HL-60/S4 treated with phorbol 12-myristate 13-acetate at 8.2 ng/mL for 4 days and 3 days (cell line): Measurements from ENCODE around the gene NEK4.

ENCODE experiments used
- in situ Hi-C: fragments of 300-500 bp; cut with MboI; formaldehyde crosslinking; loops from 2 replicates; pipeline ENCODE4 v1.15.0; 2022; ENCODE audit warnings: low sequenced_read_pairs

The NEK4 gene

GRCh38 chr3:52743152-52743551 is 27.6 kb downstream of the NEK4 start:
- in situ Hi-C loops: loop anchor here (25.0 kb wide), 2 partner anchors 194 to 344 kb away; no protein-coding TSS in a partner anchor

- in situ Hi-C loops: loop anchor here (25.0 kb wide), 2 partner anchors 195 to 345 kb away; no protein-coding TSS in a partner anchor
These were observed 28.2 kb downstream of the NEK4 start for GRCh38 chr3:52742418-52743041.

- in situ Hi-C loops: loop anchor here (25.0 kb wide), 2 partner anchors 198 to 348 kb away; no protein-coding TSS in a partner anchor
These were observed 31.0 kb downstream of the NEK4 start for GRCh38 chr3:52739730-52740129.

GRCh38 chr3:52733256-52733891 is 37.4 kb downstream of the NEK4 start:
- in situ Hi-C loops: loop anchor here (25.0 kb wide), 2 partner anchors 204 to 354 kb away; no protein-coding TSS in a partner anchor

- in situ Hi-C loops: loop anchor here (25.0 kb wide), 2 partner anchors 206 to 356 kb away; no protein-coding TSS in a partner anchor
These were observed 39.1 kb downstream of the NEK4 start for GRCh38 chr3:52731590-52731989.

GRCh38 chr3:52730681-52731080 is 40.1 kb downstream of the NEK4 start:
- in situ Hi-C loops: loop anchor here (25.0 kb wide), 2 partner anchors 207 to 357 kb away; no protein-coding TSS in a partner anchor

GRCh38 chr3:52728753-52729152 is 42.0 kb downstream of the NEK4 start:
- in situ Hi-C loops: loop anchor here (25.0 kb wide), 2 partner anchors 209 to 359 kb away; no protein-coding TSS in a partner anchor

GRCh38 chr3:52724511-52724910 is 46.2 kb downstream of the NEK4 start:
- in situ Hi-C loops: no loop called here

- in situ Hi-C loops: no loop called here
These were observed 46.8 kb downstream of the NEK4 start for GRCh38 chr3:52723935-52724334.

GRCh38 chr3:52722491-52722890 is 48.2 kb downstream of the NEK4 start:
- in situ Hi-C loops: no loop called here

- in situ Hi-C loops: no loop called here
These were observed 49.1 kb downstream of the NEK4 start for GRCh38 chr3:52721730-52722008.

GRCh38 chr3:52721002-52721729 is 49.6 kb downstream of the NEK4 start:
- in situ Hi-C loops: no loop called here

GRCh38 chr3:52719618-52720017 is 51.1 kb downstream of the NEK4 start:
- in situ Hi-C loops: no loop called here

- in situ Hi-C loops: no loop called here
These were observed 54.9 kb downstream of the NEK4 start for GRCh38 chr3:52715714-52716305.

GRCh38 chr3:52714335-52715302 is 56.1 kb downstream of the NEK4 start:
- in situ Hi-C loops: no loop called here

GRCh38 chr3:52712291-52713212 is 58.2 kb downstream of the NEK4 start:
- in situ Hi-C loops: no loop called here

- in situ Hi-C loops: no loop called here
These were observed 60.2 kb downstream of the NEK4 start for GRCh38 chr3:52710512-52710911.

GRCh38 chr3:52707585-52707984 is 63.2 kb downstream of the NEK4 start:
- in situ Hi-C loops: no loop called here
